NB4 (cell line): ENCODE results near the gene DSTN.

Source experiments
- DNase-seq: peaks from one replicate; pipeline ENCODE4 v3.0.0; 2010; ENCODE audit warnings: low read depth
- H3K4me3 ChIP-seq: one replicate; pipeline ENCODE4 v1.5.1; 2011; ENCODE audit warnings: mild to moderate bottlenecking, low read depth, low read length, moderate library complexity
- MAX ChIP-seq: IDR thresholded peaks from 2 replicates; pipeline ENCODE4 v1.6.1; 2011; ENCODE audit warnings: low read depth, low read length
- MYC ChIP-seq: IDR thresholded peaks from 2 replicates; pipeline ENCODE4 v1.6.1; 2011; ENCODE audit warnings: low read depth, low read length
- POLR2A ChIP-seq: IDR thresholded peaks from 2 replicates; pipeline ENCODE4 v1.6.1; 2011; ENCODE audit warnings: mild to moderate bottlenecking; ENCODE audit not compliant: insufficient read length; ENCODE audit errors: extremely low read depth
- TF ChIP-seq, protein P1 (sequence below): IDR thresholded peaks from one replicate; pipeline ENCODE4 v1.5.1; 2012; ENCODE audit warnings: low read depth, low read length

The DSTN gene

GRCh38 chr20:17533396-17533795, 36.5 kb upstream of the DSTN start:
- TF ChIP-seq MYC (peak; percentile 43; the same call in 1 of the 2 replicates), POLR2A (no peak), MAX (peak; percentile 95)
- TF ChIP-seq, protein P1, sequence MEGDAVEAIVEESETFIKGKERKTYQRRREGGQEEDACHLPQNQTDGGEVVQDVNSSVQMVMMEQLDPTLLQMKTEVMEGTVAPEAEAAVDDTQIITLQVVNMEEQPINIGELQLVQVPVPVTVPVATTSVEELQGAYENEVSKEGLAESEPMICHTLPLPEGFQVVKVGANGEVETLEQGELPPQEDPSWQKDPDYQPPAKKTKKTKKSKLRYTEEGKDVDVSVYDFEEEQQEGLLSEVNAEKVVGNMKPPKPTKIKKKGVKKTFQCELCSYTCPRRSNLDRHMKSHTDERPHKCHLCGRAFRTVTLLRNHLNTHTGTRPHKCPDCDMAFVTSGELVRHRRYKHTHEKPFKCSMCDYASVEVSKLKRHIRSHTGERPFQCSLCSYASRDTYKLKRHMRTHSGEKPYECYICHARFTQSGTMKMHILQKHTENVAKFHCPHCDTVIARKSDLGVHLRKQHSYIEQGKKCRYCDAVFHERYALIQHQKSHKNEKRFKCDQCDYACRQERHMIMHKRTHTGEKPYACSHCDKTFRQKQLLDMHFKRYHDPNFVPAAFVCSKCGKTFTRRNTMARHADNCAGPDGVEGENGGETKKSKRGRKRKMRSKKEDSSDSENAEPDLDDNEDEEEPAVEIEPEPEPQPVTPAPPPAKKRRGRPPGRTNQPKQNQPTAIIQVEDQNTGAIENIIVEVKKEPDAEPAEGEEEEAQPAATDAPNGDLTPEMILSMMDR = no peak
- peak; percentile 85 for DNase-seq
- no peak overlapping the region for H3K4me3 ChIP-seq

GRCh38 chr20:17534077-17534476, 35.8 kb upstream of the DSTN start:
- no peak overlapping the region for H3K4me3 ChIP-seq
- DNase-seq = no peak
- TF ChIP-seq MYC = no peak

DNA sequence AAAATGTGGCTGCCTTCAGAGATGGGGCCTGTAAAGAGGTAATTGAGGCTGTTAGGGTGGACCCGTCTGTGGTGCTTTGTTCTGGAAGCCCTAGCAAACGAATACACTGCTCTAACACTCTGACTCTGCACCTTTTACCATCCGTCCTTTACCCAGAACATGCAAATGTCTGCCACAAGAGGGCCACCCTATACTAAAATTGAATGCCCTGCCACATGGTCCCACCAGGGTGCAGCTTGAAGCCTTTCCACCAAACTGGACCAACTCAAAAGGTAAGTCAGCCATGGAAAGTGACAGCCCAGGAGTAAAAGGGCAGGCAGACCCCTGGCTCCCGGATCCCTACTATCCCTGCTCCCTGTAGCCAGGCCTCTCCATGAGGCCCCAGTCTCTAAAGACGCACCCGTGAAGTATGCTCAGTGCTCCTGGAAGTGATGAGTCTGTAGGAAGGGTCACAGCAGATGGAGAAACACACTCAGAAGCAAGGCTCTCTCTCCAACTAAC, 32.9 kb upstream of the DSTN start:
- no peak overlapping the region for H3K4me3 ChIP-seq
- peak; percentile 85 for DNase-seq
- TF ChIP-seq POLR2A (no peak), MAX (peak; percentile 99), MYC (peak; percentile 98)
- TF ChIP-seq, protein P1 = peak; percentile 94

- TF ChIP-seq POLR2A = no peak
- TF ChIP-seq MYC = no peak
- no peak for TF ChIP-seq MAX
- TF ChIP-seq, protein P1 = no peak
- no peak for DNase-seq
- no peak overlapping the region for H3K4me3 ChIP-seq
Observed at GRCh38 chr20:17537959-17538358, 31.9 kb upstream of the DSTN start.

DNA sequence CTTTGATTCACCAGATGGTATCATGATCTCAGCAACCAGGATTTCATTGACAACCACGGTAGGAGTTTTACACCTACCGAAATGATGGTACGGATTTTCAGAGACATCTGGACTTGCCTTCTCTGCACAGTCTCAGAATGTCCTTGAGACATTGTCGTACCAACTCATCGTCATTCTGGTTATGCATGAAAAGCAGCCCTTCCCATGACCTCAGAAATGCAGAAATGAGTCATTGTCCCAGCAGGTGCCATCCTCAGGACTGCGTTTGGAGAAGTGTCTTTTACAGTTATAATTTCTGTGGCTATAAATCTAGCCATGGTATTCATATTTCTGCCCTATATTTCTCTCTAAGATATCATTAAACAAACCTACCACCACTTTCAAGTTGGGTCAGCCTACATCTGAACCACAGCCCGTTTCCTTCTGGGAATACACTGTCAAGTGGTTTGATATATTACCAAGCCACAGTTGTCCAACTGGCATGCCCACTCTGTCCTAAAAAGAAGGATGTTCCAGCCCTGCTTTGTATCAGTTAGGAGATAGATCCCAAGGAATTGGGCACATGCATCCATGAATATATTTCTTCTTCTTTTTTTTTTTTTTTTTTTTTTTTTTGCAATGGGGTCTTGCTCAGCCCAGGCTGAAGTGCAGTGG, 31.2 kb upstream of the DSTN start:
- H3K4me3 ChIP-seq = no peak overlapping the region
- TF ChIP-seq MAX (0 out of 2 replicates have a peak, but pooled peaks have one; percentile 23), POLR2A (no peak), MYC (no peak)
- TF ChIP-seq, protein P1 = no peak
- peak; percentile 72 for DNase-seq

DNA sequence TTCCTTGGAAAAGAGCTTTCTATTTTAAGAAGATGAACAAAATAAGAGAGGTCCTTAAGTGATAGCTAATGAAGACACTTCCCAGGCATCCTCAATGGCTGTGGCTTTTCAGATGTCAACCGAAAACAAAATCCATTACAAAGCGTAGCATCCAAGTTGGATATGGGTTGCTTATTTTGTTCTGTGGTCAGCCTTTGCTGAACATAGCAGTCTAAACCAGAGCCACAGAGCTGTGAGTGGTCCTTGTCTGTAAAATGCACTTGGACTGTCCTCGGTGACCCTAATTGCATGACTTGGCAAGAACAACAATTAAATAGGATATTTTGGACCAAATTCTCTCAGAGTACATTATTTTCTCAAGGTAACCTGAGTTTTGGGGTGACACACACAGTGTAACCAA, 28.3 kb upstream of the DSTN start:
- TF ChIP-seq, protein P1 = no peak
- TF ChIP-seq MAX (no peak), MYC (no peak), POLR2A (no peak)
- no peak overlapping the region for H3K4me3 ChIP-seq
- DNase-seq = no peak
